Fibroblast of pulmonary artery (primary cell): ENCODE results near the gene CPNE9.

Experiments used
- DNase-seq: peaks from one replicate; pipeline ENCODE4 v3.0.0-alpha.2; 2010; ENCODE audit warnings: low read depth
- H3K4me3 ChIP-seq: replicated peaks from 2 replicates; pipeline ENCODE4 v1.5.1; 2011; ENCODE audit warnings: low read depth, mild to moderate bottlenecking, control low read depth, low read length, moderate library complexity
- TF ChIP-seq, protein P1 (sequence below): IDR thresholded peaks from 2 replicates; pipeline ENCODE4 v1.5.1; 2011; ENCODE audit warnings: mild to moderate bottlenecking, control low read depth, low read length, inconsistent platforms; ENCODE audit errors: missing control alignments

Gene CPNE9

DNA sequence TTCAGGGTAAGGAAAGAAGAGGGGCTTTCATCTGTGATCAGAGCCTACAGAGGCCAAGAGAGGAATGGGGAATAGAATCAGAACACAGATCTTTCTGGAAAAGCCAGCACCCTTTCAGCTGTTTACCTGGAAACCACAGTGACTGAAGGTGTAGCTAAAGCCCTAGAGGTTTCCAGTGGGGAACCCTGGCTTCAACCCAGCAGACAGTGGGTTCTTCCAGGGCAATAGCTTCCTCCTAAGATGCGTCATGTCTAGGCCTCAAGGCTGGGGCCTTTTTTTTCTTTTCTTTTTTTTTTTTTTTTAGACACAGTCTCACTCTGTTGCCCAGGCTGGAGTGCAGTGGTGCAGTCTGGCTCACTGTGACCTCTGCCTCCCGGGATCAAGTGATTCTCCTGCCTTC, 3.1 kb upstream of the CPNE9 start:
- no peak for DNase-seq
- TF ChIP-seq, protein P1, sequence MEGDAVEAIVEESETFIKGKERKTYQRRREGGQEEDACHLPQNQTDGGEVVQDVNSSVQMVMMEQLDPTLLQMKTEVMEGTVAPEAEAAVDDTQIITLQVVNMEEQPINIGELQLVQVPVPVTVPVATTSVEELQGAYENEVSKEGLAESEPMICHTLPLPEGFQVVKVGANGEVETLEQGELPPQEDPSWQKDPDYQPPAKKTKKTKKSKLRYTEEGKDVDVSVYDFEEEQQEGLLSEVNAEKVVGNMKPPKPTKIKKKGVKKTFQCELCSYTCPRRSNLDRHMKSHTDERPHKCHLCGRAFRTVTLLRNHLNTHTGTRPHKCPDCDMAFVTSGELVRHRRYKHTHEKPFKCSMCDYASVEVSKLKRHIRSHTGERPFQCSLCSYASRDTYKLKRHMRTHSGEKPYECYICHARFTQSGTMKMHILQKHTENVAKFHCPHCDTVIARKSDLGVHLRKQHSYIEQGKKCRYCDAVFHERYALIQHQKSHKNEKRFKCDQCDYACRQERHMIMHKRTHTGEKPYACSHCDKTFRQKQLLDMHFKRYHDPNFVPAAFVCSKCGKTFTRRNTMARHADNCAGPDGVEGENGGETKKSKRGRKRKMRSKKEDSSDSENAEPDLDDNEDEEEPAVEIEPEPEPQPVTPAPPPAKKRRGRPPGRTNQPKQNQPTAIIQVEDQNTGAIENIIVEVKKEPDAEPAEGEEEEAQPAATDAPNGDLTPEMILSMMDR = no peak
- no peak overlapping the region for H3K4me3 ChIP-seq

DNA sequence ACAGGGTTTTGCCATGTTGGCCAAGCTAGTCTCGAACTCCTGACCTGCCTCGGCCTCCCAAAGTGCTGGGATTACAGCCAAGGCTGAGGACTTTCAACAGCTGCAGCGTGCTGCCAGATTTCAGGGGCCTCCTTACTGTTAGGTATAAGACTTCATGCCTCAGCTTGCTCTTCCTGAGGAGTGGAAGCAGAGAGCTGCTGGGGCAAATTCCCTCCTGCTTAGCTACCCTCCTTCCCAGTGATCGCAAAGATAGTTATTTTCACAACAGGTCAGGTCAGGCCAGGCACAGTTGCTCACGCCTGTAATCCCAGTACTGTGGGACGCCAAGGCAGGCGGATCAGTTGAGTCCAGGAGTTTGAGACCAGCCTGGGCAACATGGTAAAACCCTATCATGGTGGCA, 2.6 kb upstream of the CPNE9 start:
- no peak overlapping the region for H3K4me3 ChIP-seq
- TF ChIP-seq, protein P1 = no peak
- DNase-seq = no peak

DNA sequence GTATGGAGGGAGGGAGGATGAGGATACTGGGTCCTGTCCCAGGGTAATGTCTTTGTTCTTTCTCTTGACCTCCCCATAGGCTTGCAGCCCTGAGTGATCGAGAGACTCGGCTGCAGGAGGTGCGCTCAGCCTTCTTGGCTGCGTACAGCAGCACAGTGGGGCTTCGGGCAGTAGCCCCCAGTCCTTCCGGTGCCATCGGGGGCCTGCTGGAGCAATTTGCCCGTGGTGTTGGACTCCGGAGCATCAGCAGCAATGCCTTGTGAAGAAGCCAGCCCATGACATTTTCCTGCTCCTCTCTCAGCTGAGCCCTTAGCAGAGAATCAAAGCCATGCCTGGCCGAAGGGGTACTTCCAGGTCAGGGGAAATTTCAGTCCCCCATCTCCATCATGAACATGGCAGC, 1.9 kb upstream of the CPNE9 start:
- TF ChIP-seq, protein P1 = no peak
- no peak overlapping the region for H3K4me3 ChIP-seq
- no peak for DNase-seq

DNA sequence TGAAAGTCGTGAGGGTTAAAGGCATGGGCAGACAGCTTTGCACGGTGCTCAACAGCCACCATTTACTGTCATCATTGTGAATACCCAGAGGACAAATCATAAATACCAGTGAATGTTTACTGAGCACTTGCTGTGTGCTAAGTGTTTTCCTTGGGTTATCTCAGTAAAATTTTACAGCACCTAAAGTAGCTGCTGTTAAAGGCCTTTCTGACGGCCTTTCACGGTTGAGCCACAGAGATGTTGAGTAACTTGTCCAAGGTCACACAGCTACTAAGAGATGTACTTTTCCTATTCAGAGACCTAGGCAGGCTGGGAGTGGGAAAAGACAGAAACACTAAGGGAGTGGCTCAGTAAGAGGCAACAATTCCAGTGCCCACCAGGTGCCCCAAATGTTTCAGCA, 393 bp upstream of the CPNE9 start:
- no peak overlapping the region for H3K4me3 ChIP-seq
- TF ChIP-seq, protein P1 = no peak
- no peak for DNase-seq

DNA sequence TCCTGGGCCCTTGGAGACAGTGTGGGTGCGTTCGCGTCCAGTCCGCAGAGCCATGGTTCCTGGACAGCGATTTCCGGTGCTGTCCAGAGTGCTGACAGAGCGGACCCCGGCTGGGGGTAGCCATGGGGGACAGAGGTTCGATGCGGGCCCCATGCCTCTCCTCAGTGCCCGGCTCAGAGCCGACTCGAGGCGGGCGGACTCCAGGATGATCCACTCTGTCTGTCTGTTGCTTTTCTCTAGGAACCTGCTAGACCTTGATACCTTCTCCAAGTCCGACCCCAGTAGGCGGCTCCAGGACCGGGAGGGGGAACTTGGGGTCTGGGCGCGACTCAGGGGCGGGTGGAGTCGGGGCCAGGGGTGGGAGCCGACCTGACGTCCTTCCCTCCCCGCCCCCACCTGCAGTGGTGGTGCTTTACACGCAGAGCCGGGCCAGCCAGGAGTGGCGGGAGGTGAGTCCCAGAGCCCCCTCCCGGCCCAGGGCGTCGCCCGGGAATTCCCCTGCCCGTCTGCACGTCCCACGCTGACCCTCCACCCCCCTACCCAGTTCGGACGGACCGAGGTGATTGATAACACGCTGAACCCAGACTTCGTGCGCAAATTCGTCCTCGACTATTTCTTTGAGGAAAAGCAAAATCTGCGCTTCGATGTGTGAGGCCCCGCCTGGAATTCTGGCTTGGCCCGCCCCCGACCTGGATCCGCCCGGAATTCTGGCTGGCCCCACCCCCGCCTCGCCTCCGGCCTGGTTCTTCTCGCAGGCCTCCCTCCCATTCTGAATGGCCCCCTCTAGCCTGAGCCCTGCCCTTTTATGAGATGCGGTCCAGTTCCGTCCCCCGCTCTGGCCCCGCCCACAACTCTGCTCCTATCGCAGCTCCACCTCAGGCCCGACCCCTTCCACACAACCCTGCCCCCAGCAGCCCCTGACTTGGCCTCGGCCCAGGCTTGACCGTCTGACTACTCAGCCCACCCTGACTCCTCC, 1.0 kb downstream of the CPNE9 start:
- TF ChIP-seq, protein P1 = no peak
- peak overlapping the region; percentile 21 for H3K4me3 ChIP-seq
- peak; percentile 39 for DNase-seq

DNA sequence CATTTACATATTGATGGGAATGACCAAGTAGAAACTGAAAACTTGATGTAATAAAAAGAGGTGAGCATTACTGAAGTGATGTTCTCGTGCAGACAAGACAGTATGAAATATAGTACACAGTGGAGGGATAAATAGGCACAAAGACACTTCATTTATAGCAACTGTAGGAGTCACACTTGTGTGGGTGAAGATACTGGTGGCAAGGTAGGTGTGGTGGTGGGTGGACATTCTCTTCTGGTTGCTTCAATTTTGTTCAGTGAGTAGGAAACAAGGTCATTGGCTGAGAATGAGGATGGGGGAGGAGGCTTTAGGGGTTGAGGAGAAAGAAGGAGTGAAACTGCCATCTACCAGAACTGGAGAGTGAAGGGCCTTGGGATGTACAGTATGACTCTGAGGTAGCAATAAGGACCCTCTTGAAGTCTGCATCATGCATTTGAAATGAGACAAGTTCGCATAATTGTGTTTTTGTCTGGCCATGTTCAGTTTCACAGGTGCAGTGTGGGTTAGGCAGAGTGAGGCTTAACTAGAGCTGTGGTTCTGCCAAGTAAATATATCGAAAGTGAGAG, 6.6 kb downstream of the CPNE9 start:
- H3K4me3 ChIP-seq = no peak overlapping the region
- no peak for DNase-seq
- TF ChIP-seq, protein P1 = no peak
